ENCODE results near the gene ANKRD2. TPM values are rescaled to one million over a fixed set of nuclear protein-coding genes. Genes with fewer than 3 reads are reported as not detected.
A peak's percentile ranks its signal among the peaks of the same experiment; 100 is the strongest.

The ANKRD2 gene
- total RNA-seq, 1 donor from 2014 or later: 0.98 TPM

- Histone ChIP-seq H3K27ac (no peak overlapping the region), H3K27me3 (no peaks in the 10 kb centered on the region), H3K36me3 (no peaks in the 10 kb centered on the region), H3K4me3 (no peak overlapping the region), H3K9me3 (no peaks in the 10 kb centered on the region), H3K4me1 (no peaks in the 10 kb centered on the region)
- no peak for DNase-seq
- peak; percentile 73 for ATAC-seq
- TF ChIP-seq CTCF (IDR thresholded peaks at IDR 0.05): peak; percentile 43
- intact Hi-C loops (cut with DNase I): no loop called here
Observed at GRCh38 chr10:97612386-97612785, 39.8 kb downstream of the ANKRD2 start.

- DNase-seq (no peak), ATAC-seq (no peak)
- H3K27ac ChIP-seq: no peak overlapping the region
- intact Hi-C loops (cut with DNase I): no loop called here
- no peaks in the 10 kb centered on the region for H3K27me3 ChIP-seq
- H3K9me3 ChIP-seq: no peaks in the 10 kb centered on the region
- H3K4me1 ChIP-seq: no peaks in the 10 kb centered on the region
- no peaks in the 10 kb centered on the region for H3K36me3 ChIP-seq
- no peak for TF ChIP-seq CTCF (IDR thresholded peaks at IDR 0.05)
- H3K4me3 ChIP-seq: no peak overlapping the region
Observed at GRCh38 chr10:97618285-97618684, 45.7 kb downstream of the ANKRD2 start.

- intact Hi-C loops (cut with DNase I): no loop called here
- Histone ChIP-seq H3K9me3 (no peaks in the 10 kb centered on the region), H3K27me3 (no peaks in the 10 kb centered on the region), H3K36me3 (no peaks in the 10 kb centered on the region), H3K4me3 (no peak overlapping the region), H3K4me1 (no peaks in the 10 kb centered on the region), H3K27ac (no peak overlapping the region)
- no peak for TF ChIP-seq CTCF (IDR thresholded peaks at IDR 0.05)
- ATAC-seq: no peak
- DNase-seq: no peak
Observed at GRCh38 chr10:97618733-97619132, 46.2 kb downstream of the ANKRD2 start.

GRCh38 chr10:97623277-97623676, 50.7 kb downstream of the ANKRD2 start:
- Histone ChIP-seq H3K27ac (no peak overlapping the region), H3K9me3 (no peaks in the 10 kb centered on the region), H3K4me3 (no peak overlapping the region), H3K4me1 (no peaks in the 10 kb centered on the region), H3K27me3 (no peaks in the 10 kb centered on the region), H3K36me3 (no peaks in the 10 kb centered on the region)
- DNase-seq (no peak), ATAC-seq (no peak)
- no peak for TF ChIP-seq CTCF (IDR thresholded peaks at IDR 0.05)
- intact Hi-C loops (cut with DNase I): no loop called here

GRCh38 chr10:97627731-97628130, 55.2 kb downstream of the ANKRD2 start:
- no peaks in the 10 kb centered on the region for H3K9me3 ChIP-seq
- no peaks in the 10 kb centered on the region for H3K36me3 ChIP-seq
- intact Hi-C loops (cut with DNase I): no loop called here
- H3K27ac ChIP-seq: no peak overlapping the region
- no peak for TF ChIP-seq CTCF (IDR thresholded peaks at IDR 0.05)
- DNase-seq (no peak), ATAC-seq (no peak)
- H3K27me3 ChIP-seq: no peaks in the 10 kb centered on the region
- no peak overlapping the region for H3K4me3 ChIP-seq
- H3K4me1 ChIP-seq: no peaks in the 10 kb centered on the region

GRCh38 chr10:97628228-97628627, 55.6 kb downstream of the ANKRD2 start:
- no peak for DNase-seq
- TF ChIP-seq CTCF (IDR thresholded peaks at IDR 0.05): no peak
- Histone ChIP-seq H3K9me3 (no peaks in the 10 kb centered on the region), H3K27ac (no peak overlapping the region), H3K4me1 (no peaks in the 10 kb centered on the region), H3K36me3 (no peaks in the 10 kb centered on the region), H3K4me3 (no peak overlapping the region), H3K27me3 (no peaks in the 10 kb centered on the region)
- ATAC-seq: peak; percentile 20
- intact Hi-C loops (cut with DNase I): no loop called here

All from upper lobe of right lung (tissue), 1 donor.